ENCODE results near the gene CLVS2. TPM values are rescaled to one million over a fixed set of nuclear protein-coding genes. Genes with fewer than 3 reads are reported as not detected.

CLVS2 gene
- total RNA-seq, 6 experiments from 2014 or later, result 0.02 to 0.15 TPM; not detected in 4

GRCh38 chr6:123027408-123027807, 31.4 kb downstream of the CLVS2 start:
- 63% methylated on average over 2 of the region's 2 CpGs for WGBS (ENCODE audit: insufficient coverage, low coverage, low lambda C conversion rate, missing lambda C conversion rate)
- Histone ChIP-seq H3K4me3 (no peak overlapping the region), H3K4me1 (no peaks in the 10 kb centered on the region), H3K36me3 (no peaks in the 10 kb centered on the region), H3K27ac (no peak overlapping the region), H3K27me3 (no peaks in the 10 kb centered on the region), H3K9me3 (no peaks in the 10 kb centered on the region)
- DNase-seq, result no peak
- no peak for TF ChIP-seq CTCF (IDR thresholded peaks at IDR 0.05)
- no peak for TF ChIP-seq POLR2A (IDR thresholded peaks at IDR 0.05)
- intact Hi-C loops (cut with DNase I), result no loop called here
- ATAC-seq, result no peak

DNA sequence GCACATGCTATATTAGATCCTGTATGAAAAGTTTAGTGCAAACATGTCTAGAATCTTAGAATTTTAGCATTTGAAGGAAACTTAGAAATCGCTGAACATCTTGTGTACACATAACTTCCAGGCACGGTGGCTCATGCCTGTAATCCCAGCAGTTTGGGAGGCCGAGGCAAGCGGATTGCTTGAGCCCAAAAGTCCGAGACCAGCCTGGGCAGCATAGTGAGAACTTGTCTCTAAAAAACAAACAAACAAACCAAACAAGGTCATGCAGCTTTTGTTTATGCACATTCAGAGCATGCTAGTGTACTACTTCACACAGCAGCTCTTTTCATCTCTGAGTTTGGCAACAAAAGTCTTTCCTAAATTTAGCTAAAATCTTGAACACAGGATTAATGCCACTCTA, 32.2 kb downstream of the CLVS2 start:
- no peak for DNase-seq
- intact Hi-C loops (cut with DNase I), result no loop called here
- H3K4me1 ChIP-seq, result no peaks in the 10 kb centered on the region
- no peak overlapping the region for H3K4me3 ChIP-seq
- TF ChIP-seq POLR2A (IDR thresholded peaks at IDR 0.05) (no peak), CTCF (IDR thresholded peaks at IDR 0.05) (no peak)
- WGBS (ENCODE audit: insufficient coverage, low coverage, low lambda C conversion rate, missing lambda C conversion rate), result 59% methylated on average over 5 of the region's 5 CpGs
- no peaks in the 10 kb centered on the region for H3K9me3 ChIP-seq
- no peaks in the 10 kb centered on the region for H3K27me3 ChIP-seq
- ATAC-seq, result no peak
- no peaks in the 10 kb centered on the region for H3K36me3 ChIP-seq
- H3K27ac ChIP-seq, result no peak overlapping the region

- Histone ChIP-seq H3K36me3 (no peaks in the 10 kb centered on the region), H3K4me3 (no peak overlapping the region), H3K27me3 (no peaks in the 10 kb centered on the region), H3K27ac (no peak overlapping the region), H3K4me1 (no peaks in the 10 kb centered on the region), H3K9me3 (no peaks in the 10 kb centered on the region)
- intact Hi-C loops (cut with DNase I), result no loop called here
- peak in 1 of 4 donors; percentile 41 for ATAC-seq
- DNase-seq, result no peak
- no peak for TF ChIP-seq POLR2A (IDR thresholded peaks at IDR 0.05)
These were observed 34.2 kb downstream of the CLVS2 start for GRCh38 chr6:123030282-123030681.

- ATAC-seq (no peak), DNase-seq (no peak)
- intact Hi-C loops (cut with DNase I), result no loop called here
- Histone ChIP-seq H3K27me3 (no peaks in the 10 kb centered on the region), H3K4me1 (no peaks in the 10 kb centered on the region), H3K36me3 (no peaks in the 10 kb centered on the region), H3K9me3 (no peaks in the 10 kb centered on the region), H3K27ac (no peak overlapping the region), H3K4me3 (no peak overlapping the region)
- TF ChIP-seq POLR2A (IDR thresholded peaks at IDR 0.05) (no peak), CTCF (IDR thresholded peaks at IDR 0.05) (no peak)
- 48% methylated on average over 3 of the region's 3 CpGs for WGBS (ENCODE audit: insufficient coverage, low coverage, low lambda C conversion rate, missing lambda C conversion rate)
These were observed 40.6 kb downstream of the CLVS2 start for GRCh38 chr6:123036648-123037047.

DNA sequence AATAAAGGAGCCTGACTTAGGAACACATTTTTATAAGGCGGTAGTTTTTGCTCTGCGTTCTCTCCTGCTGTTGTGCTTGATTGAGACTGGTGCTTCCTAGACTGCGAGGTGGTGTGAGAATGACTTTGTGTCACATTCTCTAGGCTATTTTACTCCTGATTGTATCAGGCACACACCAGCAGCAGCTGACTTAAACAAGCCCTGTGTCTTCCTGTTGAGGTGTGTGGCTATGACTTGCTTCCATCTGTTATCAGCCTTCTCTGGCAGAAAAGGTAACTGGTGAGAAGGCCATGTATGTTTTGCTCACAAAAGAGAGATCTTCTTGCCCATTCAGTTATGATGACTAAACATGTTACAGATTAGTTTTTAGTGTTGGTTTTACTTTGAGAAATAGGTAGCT, 43.4 kb downstream of the CLVS2 start:
- Histone ChIP-seq H3K36me3 (no peaks in the 10 kb centered on the region), H3K9me3 (no peaks in the 10 kb centered on the region), H3K4me1 (no peaks in the 10 kb centered on the region), H3K27ac (no peak overlapping the region), H3K4me3 (no peak overlapping the region), H3K27me3 (no peaks in the 10 kb centered on the region)
- ATAC-seq, result no peak
- DNase-seq, result no peak
- 73% methylated on average over 3 of the region's 3 CpGs for WGBS (ENCODE audit: insufficient coverage, low coverage, low lambda C conversion rate, missing lambda C conversion rate)
- TF ChIP-seq POLR2A (IDR thresholded peaks at IDR 0.05), result no peak
- no peak for TF ChIP-seq CTCF (IDR thresholded peaks at IDR 0.05)
- intact Hi-C loops (cut with DNase I), result no loop called here
